Fibroblast of lung (primary cell): ENCODE data around the gene KLRB1. TPM values are rescaled to one million over a fixed set of nuclear protein-coding genes. Genes with fewer than 3 reads are reported as not detected.

Source experiments
- DNase-seq, 2 donors: peaks; one replicate each; pipeline versions ENCODE4 v3.0.0 to v3.0.0-alpha.2; 2010; ENCODE audit warnings: low read depth in 2 of 2
- H2AFZ ChIP-seq: 2 replicates; pipeline ENCODE4 v1.5.1; 2012; ENCODE audit warnings: low read length, control low read depth, inconsistent platforms
- H3K27ac ChIP-seq: 2 replicates; pipeline ENCODE4 v1.5.1; 2011; ENCODE audit warnings: low read length, control low read depth; ENCODE audit not compliant: insufficient read depth
- H3K27me3 ChIP-seq: 2 replicates; pipeline ENCODE4 v1.5.1; 2011; ENCODE audit warnings: mild to moderate bottlenecking, low read length; ENCODE audit not compliant: control insufficient read depth, insufficient read depth
- H3K36me3 ChIP-seq: 2 replicates; pipeline ENCODE4 v1.5.1; 2011; ENCODE audit warnings: low read length; ENCODE audit not compliant: control insufficient read depth, insufficient read depth
- H3K4me1 ChIP-seq: 2 replicates; pipeline ENCODE4 v1.5.1; 2011; ENCODE audit warnings: low read length; ENCODE audit not compliant: control insufficient read depth, insufficient read depth; ENCODE audit errors: extremely low read depth
- H3K4me2 ChIP-seq: 2 replicates; pipeline ENCODE4 v1.5.1; 2011; ENCODE audit warnings: low read length, control low read depth; ENCODE audit not compliant: insufficient read depth; ENCODE audit errors: extremely low read depth
- H3K4me3 ChIP-seq, 4 experiments: fragments of 200-600 bp in 1 of 4; sonication (generic) in 1 of 4; replicated peaks in 1 of 4; 2 replicates each; pipeline ENCODE4 v1.5.1; 2011 to 2016; ENCODE audit warnings: low read length in 4 of 4, low read depth in 3 of 4, mild to moderate bottlenecking in 3 of 4, control low read depth in 2 of 4, inconsistent platforms in 1 of 4, mixed read lengths in 1 of 4; ENCODE audit not compliant: insufficient read depth in 1 of 4; ENCODE audit errors: control extremely low read depth in 1 of 4
- H3K79me2 ChIP-seq: 2 replicates; pipeline ENCODE4 v1.5.1; 2012; ENCODE audit warnings: mild to moderate bottlenecking, low read length, inconsistent platforms; ENCODE audit not compliant: control insufficient read depth, insufficient read depth
- H3K9ac ChIP-seq: 2 replicates; pipeline ENCODE4 v1.5.1; 2011; ENCODE audit warnings: mild to moderate bottlenecking, low read length, control low read depth; ENCODE audit not compliant: insufficient read depth
- H3K9me3 ChIP-seq: 2 replicates; pipeline ENCODE4 v1.5.1; 2012; ENCODE audit warnings: low read depth, low read length; ENCODE audit not compliant: control insufficient read depth, insufficient read depth
- H4K20me1 ChIP-seq: 2 replicates; pipeline ENCODE4 v1.5.1; 2011; ENCODE audit warnings: low read length; ENCODE audit not compliant: control insufficient read depth, insufficient read depth; ENCODE audit errors: extremely low read depth
- EZH2 ChIP-seq: IDR thresholded peaks from 2 replicates; pipeline ENCODE4 v1.5.1; 2012; ENCODE audit warnings: low read length, control low read depth, mild to moderate bottlenecking; ENCODE audit errors: missing control alignments
- polyA plus RNA-seq, 2 donors: library from polyadenylated mRNA; depleted of rRNA in 1 of 2; stranded (reverse) in 1 of 2; unstranded in 1 of 2; fragments of >200 nt; gene quantifications; 2 replicates each; pipeline ENCODE4 v1.2.1, GENCODE V29; 2011 to 2012; ENCODE audit warnings: missing spikeins in 1 of 2
- total RNA-seq: library from RNA; depleted of rRNA; stranded (reverse); fragments of >200 nt; gene quantifications from 2 replicates; pipeline ENCODE4 v1.2.1, GENCODE V29; 2014
- TF ChIP-seq, protein P1 (sequence below), 2 donors: IDR thresholded peaks in 1 of 2; conservative IDR thresholded peaks in 1 of 2; 1 replicate in 1 of 2; 2 replicates in 1 of 2; pipeline ENCODE4 v1.5.1; 2011 to 2012; ENCODE audit warnings: low read length in 2 of 2, control low read depth in 1 of 2, inconsistent platforms in 1 of 2, low read depth in 1 of 2, mild to moderate bottlenecking in 1 of 2

KLRB1 gene
- total and polyA plus RNA-seq, 2 donors (not counting 1 experiment from before 2014, with no cell fraction given), result not detected

DNA sequence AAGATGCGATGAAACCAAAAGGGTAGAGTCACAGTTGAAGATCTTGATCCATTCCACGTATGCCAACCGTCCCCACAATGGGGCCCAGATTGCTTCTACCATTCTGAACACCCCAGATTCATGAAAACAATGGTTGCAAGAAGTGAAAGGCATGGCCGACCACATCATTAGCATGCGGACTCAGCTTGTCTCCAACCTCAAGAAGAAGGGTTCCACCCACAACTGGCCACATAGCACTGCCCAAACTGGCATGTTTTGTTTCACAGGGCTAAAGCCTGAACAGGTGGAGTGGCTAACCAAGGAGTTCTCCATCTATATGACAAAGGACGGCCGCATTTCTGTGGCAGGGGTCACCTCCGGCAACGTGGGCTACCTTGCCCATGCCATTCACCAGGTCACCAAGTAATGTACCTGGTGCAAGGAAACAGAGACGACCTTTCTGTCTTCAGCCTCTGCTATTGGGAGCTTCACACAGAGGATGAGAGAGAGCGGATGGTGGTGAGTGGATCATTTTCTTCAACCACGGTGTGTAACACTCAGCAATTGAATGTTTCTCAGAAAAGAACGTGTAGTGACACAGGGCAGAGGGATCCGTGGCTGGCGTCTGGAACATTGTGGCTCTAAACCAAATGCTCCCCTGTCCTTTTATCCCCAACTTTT, 35.0 kb upstream of the KLRB1 start:
- no peaks in the 10 kb centered on the region for H3K9me3 ChIP-seq
- H3K27ac ChIP-seq, result no peak overlapping the region
- H4K20me1 ChIP-seq, result no peaks in the 10 kb centered on the region
- H2AFZ ChIP-seq, result no peak overlapping the region
- no peak overlapping the region for H3K9ac ChIP-seq
- no peak overlapping the region for H3K4me3 ChIP-seq
- no peaks in the 10 kb centered on the region for H3K36me3 ChIP-seq
- H3K4me1 ChIP-seq, result no peaks in the 10 kb centered on the region
- no peak for DNase-seq
- no peaks in the 10 kb centered on the region for H3K79me2 ChIP-seq
- H3K27me3 ChIP-seq, result no peaks in the 10 kb centered on the region
- no peak overlapping the region for H3K4me2 ChIP-seq
- TF ChIP-seq EZH2, result no peak
- TF ChIP-seq, protein P1, sequence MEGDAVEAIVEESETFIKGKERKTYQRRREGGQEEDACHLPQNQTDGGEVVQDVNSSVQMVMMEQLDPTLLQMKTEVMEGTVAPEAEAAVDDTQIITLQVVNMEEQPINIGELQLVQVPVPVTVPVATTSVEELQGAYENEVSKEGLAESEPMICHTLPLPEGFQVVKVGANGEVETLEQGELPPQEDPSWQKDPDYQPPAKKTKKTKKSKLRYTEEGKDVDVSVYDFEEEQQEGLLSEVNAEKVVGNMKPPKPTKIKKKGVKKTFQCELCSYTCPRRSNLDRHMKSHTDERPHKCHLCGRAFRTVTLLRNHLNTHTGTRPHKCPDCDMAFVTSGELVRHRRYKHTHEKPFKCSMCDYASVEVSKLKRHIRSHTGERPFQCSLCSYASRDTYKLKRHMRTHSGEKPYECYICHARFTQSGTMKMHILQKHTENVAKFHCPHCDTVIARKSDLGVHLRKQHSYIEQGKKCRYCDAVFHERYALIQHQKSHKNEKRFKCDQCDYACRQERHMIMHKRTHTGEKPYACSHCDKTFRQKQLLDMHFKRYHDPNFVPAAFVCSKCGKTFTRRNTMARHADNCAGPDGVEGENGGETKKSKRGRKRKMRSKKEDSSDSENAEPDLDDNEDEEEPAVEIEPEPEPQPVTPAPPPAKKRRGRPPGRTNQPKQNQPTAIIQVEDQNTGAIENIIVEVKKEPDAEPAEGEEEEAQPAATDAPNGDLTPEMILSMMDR (conservative IDR thresholded peaks at IDR 0.05 in 1 of 2, IDR thresholded peaks at IDR 0.05 in 1 of 2; ENCODE audit: low read depth in 1 of 2, low read length in 2 of 2), result no peak

DNA sequence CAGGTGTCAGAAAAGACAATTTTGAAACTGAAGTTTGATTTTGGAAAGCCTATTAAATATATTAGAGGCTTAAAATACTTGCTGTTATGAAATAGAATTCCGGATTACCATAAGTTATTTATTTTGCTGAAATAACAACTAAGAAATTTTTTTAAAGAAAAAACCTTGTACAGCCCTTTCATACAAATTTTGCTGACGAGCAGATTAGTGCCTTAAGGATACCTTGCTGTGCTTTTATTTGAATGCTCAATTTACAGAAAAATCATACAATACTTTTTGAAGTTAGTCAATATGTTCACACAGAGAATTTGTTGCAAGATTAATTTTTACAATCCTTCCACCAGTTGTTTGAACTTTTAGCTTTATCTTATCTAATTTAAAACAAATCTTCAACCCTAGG, 32.3 kb upstream of the KLRB1 start:
- H4K20me1 ChIP-seq, result no peaks in the 10 kb centered on the region
- no peaks in the 10 kb centered on the region for H3K9me3 ChIP-seq
- H3K27me3 ChIP-seq, result no peaks in the 10 kb centered on the region
- H3K27ac ChIP-seq, result no peak overlapping the region
- no peak overlapping the region for H3K9ac ChIP-seq
- H3K4me3 ChIP-seq, result no peak overlapping the region
- H3K4me1 ChIP-seq, result no peaks in the 10 kb centered on the region
- no peak overlapping the region for H3K4me2 ChIP-seq
- no peaks in the 10 kb centered on the region for H3K36me3 ChIP-seq
- no peak for TF ChIP-seq EZH2
- TF ChIP-seq, protein P1 (conservative IDR thresholded peaks at IDR 0.05 in 1 of 2, IDR thresholded peaks at IDR 0.05 in 1 of 2; ENCODE audit: low read depth in 1 of 2, low read length in 2 of 2), result no peak
- no peaks in the 10 kb centered on the region for H3K79me2 ChIP-seq
- no peak overlapping the region for H2AFZ ChIP-seq
- no peak for DNase-seq

DNA sequence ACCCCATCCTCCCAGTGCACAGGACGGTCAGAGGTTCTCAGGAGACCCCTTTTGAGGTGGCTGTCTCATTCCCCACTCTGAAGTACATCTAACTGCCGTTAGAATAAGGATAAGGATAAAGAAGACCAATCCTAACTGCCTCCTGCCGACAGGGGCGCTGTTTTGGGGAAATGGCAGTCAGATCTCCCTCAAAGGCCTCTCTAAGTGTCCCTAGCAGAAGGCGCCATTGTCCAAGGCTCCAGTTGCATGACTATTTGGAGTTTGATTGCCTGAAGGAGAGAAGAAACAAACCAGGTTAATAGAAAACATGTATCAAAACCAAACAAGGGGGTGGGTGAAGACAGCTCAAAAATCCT, 29.1 kb upstream of the KLRB1 start:
- no peak overlapping the region for H3K9ac ChIP-seq
- no peak overlapping the region for H2AFZ ChIP-seq
- H3K36me3 ChIP-seq, result no peaks in the 10 kb centered on the region

More for the DNA sequence above, 29.1 kb upstream of the KLRB1 start:
- TF ChIP-seq, protein P1 (conservative IDR thresholded peaks at IDR 0.05 in 1 of 2, IDR thresholded peaks at IDR 0.05 in 1 of 2; ENCODE audit: low read depth in 1 of 2, low read length in 2 of 2), result no peak
- TF ChIP-seq EZH2, result no peak
- Histone ChIP-seq H3K9me3 (no peaks in the 10 kb centered on the region), H3K4me3 (no peak overlapping the region), H4K20me1 (no peaks in the 10 kb centered on the region), H3K4me2 (no peak overlapping the region), H3K27ac (no peak overlapping the region), H3K27me3 (no peaks in the 10 kb centered on the region), H3K4me1 (no peaks in the 10 kb centered on the region), H3K79me2 (no peaks in the 10 kb centered on the region)
- no peak for DNase-seq
